Caco-2 (cell line): Measurements from ENCODE around the gene MEX3C. TPM values are rescaled to one million over a fixed set of nuclear protein-coding genes. Genes with fewer than 3 reads are reported as not detected.

Source experiments
- BruUV-seq: library from RNA; stranded (reverse); fragments of 400-500 nt; replicated peaks from 2 replicates; lab custom pipeline; 2021; lab: Mats Ljungman, UMichigan
- CTCF ChIA-PET: fragments of 300-600 bp; sonication (Branson Sonifier 250); formaldehyde crosslinking; loops from one replicate; lab custom pipeline; 2022; ENCODE audit warnings: antibody characterized with exemption; lab: Charles Lee
- POLR2A ChIA-PET: fragments of 300-600 bp; sonication (Branson Sonifier 250); formaldehyde crosslinking; loops from one replicate; lab custom pipeline; 2022; ENCODE audit warnings: antibody characterized with exemption; lab: Charles Lee
- DNase-seq, 2 experiments: peaks; one replicate each; pipeline versions ENCODE4 v3.0.0 to v3.0.0-alpha.2; 2020 to 2022
- H3K27me3 ChIP-seq: replicated peaks from 2 replicates; pipeline ENCODE4 v1.6.0; 2011; ENCODE audit warnings: low read length; ENCODE audit not compliant: control insufficient read depth, insufficient read depth
- H3K36me3 ChIP-seq: 2 replicates; pipeline ENCODE4 v1.5.1; 2011; ENCODE audit warnings: low read length; ENCODE audit not compliant: control insufficient read depth, insufficient read depth
- H3K4me1 ChIP-seq: fragments of 250-450 bp; sonication (Bioruptor Pico); 2 replicates; pipeline ENCODE4 v1.5.1; 2020; ENCODE audit warnings: mild to moderate bottlenecking
- H3K4me3 ChIP-seq: 2 replicates; pipeline ENCODE4 v1.5.1; 2011; ENCODE audit warnings: low read depth, mild to moderate bottlenecking, control low read depth, low read length
- H3K9me3 ChIP-seq: fragments of 250-450 bp; sonication (Bioruptor Pico); 2 replicates; pipeline ENCODE4 v1.5.1; 2020; ENCODE audit warnings: mild to moderate bottlenecking, moderate library complexity
- H3K27ac Mint-ChIP-seq: one replicate; pipeline ENCODE4 v1.8.0; 2022; ENCODE audit warnings: mixed read lengths; ENCODE audit not compliant: unreplicated experiment
- H3K27me3 Mint-ChIP-seq: one replicate; pipeline ENCODE4 v1.8.0; 2022; ENCODE audit warnings: mixed read lengths; ENCODE audit not compliant: insufficient read depth, unreplicated experiment
- H3K36me3 Mint-ChIP-seq: one replicate; pipeline ENCODE4 v1.8.0; 2022; ENCODE audit warnings: mild to moderate bottlenecking, mixed read lengths; ENCODE audit not compliant: insufficient read depth, unreplicated experiment
- H3K4me1 Mint-ChIP-seq: one replicate; pipeline ENCODE4 v1.8.0; 2022; ENCODE audit warnings: low read depth, mixed read lengths; ENCODE audit not compliant: unreplicated experiment
- H3K4me3 Mint-ChIP-seq: one replicate; pipeline ENCODE4 v1.8.0; 2022; ENCODE audit warnings: mild to moderate bottlenecking, moderate library complexity, mixed read lengths; ENCODE audit not compliant: unreplicated experiment
- H3K9me3 Mint-ChIP-seq: one replicate; pipeline ENCODE4 v1.8.0; 2022; ENCODE audit warnings: mixed read lengths; ENCODE audit not compliant: unreplicated experiment
- intact Hi-C: fragments of 100-400 bp; cut with micrococcal nuclease; formaldehyde crosslinking; loops from one replicate; pipeline ENCODE4 v1.10.0; 2022; ENCODE audit not compliant: unreplicated experiment
- total RNA-seq: library from RNA; stranded (reverse); gene quantifications from 2 replicates; pipeline ENCODE4 v1.2.3, GENCODE V29; 2022
- TF ChIP-seq, protein P1 (sequence below), 2 experiments: fragments of 200-600 bp in 1 of 2; IDR thresholded peaks; 1 replicate in 1 of 2; 2 replicates in 1 of 2; pipeline versions ENCODE4 v1.5.1 to v1.8.0; 2011 to 2022; ENCODE audit warnings: antibody characterized with exemption in 1 of 2, control low read depth in 1 of 2, inconsistent platforms in 1 of 2, low read depth in 1 of 2, low read length in 1 of 2, mild to moderate bottlenecking in 1 of 2, moderate library complexity in 1 of 2; ENCODE audit not compliant: insufficient read depth in 1 of 2, severe bottlenecking in 1 of 2, unreplicated experiment in 1 of 2

The MEX3C gene
- total RNA-seq, 1 experiment from 2014 or later, result 47.0 TPM

DNA sequence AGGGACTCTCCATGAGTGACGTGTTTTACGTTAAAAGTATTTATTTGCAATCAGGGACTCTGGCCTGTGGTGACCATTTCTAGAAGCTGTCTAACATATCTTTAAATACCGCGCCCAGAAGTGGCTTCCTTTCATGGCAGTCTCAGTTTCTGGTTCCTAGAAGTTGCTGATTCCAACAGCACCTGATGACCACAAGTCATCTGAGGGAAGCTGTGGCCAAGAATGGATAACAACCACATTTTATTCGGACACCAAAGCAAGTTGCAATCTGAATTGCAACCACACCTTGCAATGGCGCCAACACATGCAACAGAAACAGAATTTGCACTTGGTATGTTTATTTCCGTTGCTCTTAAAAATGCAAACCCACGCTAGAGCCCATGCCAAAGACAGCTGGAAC is 33.1 kb downstream of the MEX3C start:
- Histone ChIP-seq H3K4me3 (no peak overlapping the region), H3K4me1 (no peaks in the 10 kb centered on the region), H3K27me3 (no peaks in the 10 kb centered on the region), H3K9me3 (no peaks in the 10 kb centered on the region), H3K36me3 (no peaks in the 10 kb centered on the region)
- Mint-ChIP-seq H3K9me3 (no peaks in the 10 kb centered on the region), H3K4me1 (no peaks in the 10 kb centered on the region), H3K27me3 (no peaks in the 10 kb centered on the region), H3K36me3 (no peaks in the 10 kb centered on the region), H3K27ac (no peak overlapping the region), H3K4me3 (no peak overlapping the region)
- TF ChIP-seq, protein P1, sequence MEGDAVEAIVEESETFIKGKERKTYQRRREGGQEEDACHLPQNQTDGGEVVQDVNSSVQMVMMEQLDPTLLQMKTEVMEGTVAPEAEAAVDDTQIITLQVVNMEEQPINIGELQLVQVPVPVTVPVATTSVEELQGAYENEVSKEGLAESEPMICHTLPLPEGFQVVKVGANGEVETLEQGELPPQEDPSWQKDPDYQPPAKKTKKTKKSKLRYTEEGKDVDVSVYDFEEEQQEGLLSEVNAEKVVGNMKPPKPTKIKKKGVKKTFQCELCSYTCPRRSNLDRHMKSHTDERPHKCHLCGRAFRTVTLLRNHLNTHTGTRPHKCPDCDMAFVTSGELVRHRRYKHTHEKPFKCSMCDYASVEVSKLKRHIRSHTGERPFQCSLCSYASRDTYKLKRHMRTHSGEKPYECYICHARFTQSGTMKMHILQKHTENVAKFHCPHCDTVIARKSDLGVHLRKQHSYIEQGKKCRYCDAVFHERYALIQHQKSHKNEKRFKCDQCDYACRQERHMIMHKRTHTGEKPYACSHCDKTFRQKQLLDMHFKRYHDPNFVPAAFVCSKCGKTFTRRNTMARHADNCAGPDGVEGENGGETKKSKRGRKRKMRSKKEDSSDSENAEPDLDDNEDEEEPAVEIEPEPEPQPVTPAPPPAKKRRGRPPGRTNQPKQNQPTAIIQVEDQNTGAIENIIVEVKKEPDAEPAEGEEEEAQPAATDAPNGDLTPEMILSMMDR (IDR thresholded peaks at IDR 0.05; ENCODE audit: insufficient read depth in 1 of 2, low read depth in 1 of 2, low read length in 1 of 2, severe bottlenecking in 1 of 2, unreplicated experiment in 1 of 2), result no peak
- BruUV-seq, result no TSS peak
- CTCF ChIA-PET, result no interaction called here
- intact Hi-C loops, result no loop called here
- POLR2A ChIA-PET, result no interaction called here
- DNase-seq, result no peak

- no TSS peak for BruUV-seq
- H3K4me3 ChIP-seq, result no peak overlapping the region
- intact Hi-C loops, result no loop called here
- Mint-ChIP-seq H3K36me3 (no peaks in the 10 kb centered on the region), H3K4me3 (no peak overlapping the region), H3K27ac (no peak overlapping the region), H3K9me3 (no peaks in the 10 kb centered on the region), H3K4me1 (no peaks in the 10 kb centered on the region), H3K27me3 (no peaks in the 10 kb centered on the region)
- no peaks in the 10 kb centered on the region for H3K4me1 ChIP-seq
- H3K36me3 ChIP-seq, result no peaks in the 10 kb centered on the region
- no peaks in the 10 kb centered on the region for H3K27me3 ChIP-seq
- no peaks in the 10 kb centered on the region for H3K9me3 ChIP-seq
- TF ChIP-seq, protein P1 (IDR thresholded peaks at IDR 0.05; ENCODE audit: insufficient read depth in 1 of 2, low read depth in 1 of 2, low read length in 1 of 2, severe bottlenecking in 1 of 2, unreplicated experiment in 1 of 2), result no peak
- DNase-seq, result no peak
- ChIA-PET POLR2A (no interaction called here), CTCF (no interaction called here)
Measured at GRCh38 chr18:51163543-51163942, 33.9 kb downstream of the MEX3C start.

- POLR2A ChIA-PET, result no interaction called here
- no peaks in the 10 kb centered on the region for H3K27me3 Mint-ChIP-seq
- H3K36me3 ChIP-seq, result no peaks in the 10 kb centered on the region
- no peaks in the 10 kb centered on the region for H3K9me3 ChIP-seq
- H3K9me3 Mint-ChIP-seq, result no peaks in the 10 kb centered on the region
- BruUV-seq, result no TSS peak
- intact Hi-C loops, result no loop called here
- no peaks in the 10 kb centered on the region for H3K27me3 ChIP-seq
- no peak overlapping the region for H3K4me3 Mint-ChIP-seq
- no peaks in the 10 kb centered on the region for H3K4me1 ChIP-seq
- no peak for DNase-seq
- H3K4me3 ChIP-seq, result no peak overlapping the region
- no peak overlapping the region for H3K27ac Mint-ChIP-seq
- CTCF ChIA-PET, result no interaction called here
- H3K4me1 Mint-ChIP-seq, result no peaks in the 10 kb centered on the region
- TF ChIP-seq, protein P1 (IDR thresholded peaks at IDR 0.05; ENCODE audit: insufficient read depth in 1 of 2, low read depth in 1 of 2, low read length in 1 of 2, severe bottlenecking in 1 of 2, unreplicated experiment in 1 of 2), result no peak
- H3K36me3 Mint-ChIP-seq, result no peaks in the 10 kb centered on the region
Measured at GRCh38 chr18:51162617-51163016, 34.9 kb downstream of the MEX3C start.
